HG03045 (cell line): ENCODE results near the gene MYD88.

Experiments used
- ATAC-seq: cut with Tn5 transposase; IDR thresholded peaks from one replicate; pipeline ENCODE4 v1.9.1; 2021; ENCODE audit warnings: mild to moderate bottlenecking, moderate library complexity; ENCODE audit not compliant: unreplicated experiment

Gene MYD88

DNA sequence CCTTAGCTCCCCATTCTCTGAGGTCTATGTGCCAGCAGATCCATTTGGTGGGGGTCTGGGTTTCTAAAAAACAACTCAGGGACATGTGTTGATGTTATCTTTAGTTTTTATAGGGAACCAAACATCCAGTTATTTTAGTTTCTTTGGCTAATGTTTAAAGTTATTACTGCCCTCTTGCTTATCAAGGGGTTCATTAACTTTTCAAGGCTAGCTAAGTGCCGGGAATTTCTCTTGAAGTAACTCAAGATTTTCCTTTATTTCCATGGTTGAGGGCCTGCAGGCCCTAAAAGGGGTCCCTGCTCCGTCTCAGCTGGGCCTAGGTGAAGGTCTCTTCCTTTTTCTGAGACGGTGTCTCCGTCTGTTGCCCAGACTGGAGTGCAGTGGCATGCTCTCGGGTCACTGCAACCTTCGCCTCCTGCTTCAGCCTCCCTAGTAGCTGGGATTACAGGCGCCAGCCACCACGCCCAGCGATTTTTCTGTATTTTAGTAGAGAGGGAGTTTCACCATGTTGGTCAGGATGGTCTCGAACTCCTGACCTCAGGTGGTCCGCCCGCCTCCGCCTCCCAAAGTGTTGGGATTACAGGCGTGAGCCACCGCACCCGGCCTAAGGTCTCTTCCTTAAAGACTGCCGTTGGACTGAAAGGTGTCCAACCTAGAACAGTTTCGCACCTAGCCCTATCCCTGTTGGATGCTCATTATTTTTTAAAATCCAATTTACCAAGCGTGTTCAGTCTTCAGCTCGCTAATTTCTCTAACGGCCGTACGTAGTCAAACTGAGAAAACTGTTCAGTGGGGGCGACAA is 25.6 kb downstream of the MYD88 start:
- no peak for ATAC-seq

GRCh38 chr3:38164643-38164951 is 26.1 kb downstream of the MYD88 start:
- no peak for ATAC-seq

- peak; percentile 94 for ATAC-seq
Observed at GRCh38 chr3:38164952-38165721, 26.7 kb downstream of the MYD88 start, which contains the start of gene OXSR1. TSS of gene OXSR1 (plus strand) at chr3:38165537. CDS start at chr3:38165877, 340 bp downstream.

- ATAC-seq = no peak
Observed at GRCh38 chr3:38165722-38166387, 27.4 kb downstream of the MYD88 start.

DNA sequence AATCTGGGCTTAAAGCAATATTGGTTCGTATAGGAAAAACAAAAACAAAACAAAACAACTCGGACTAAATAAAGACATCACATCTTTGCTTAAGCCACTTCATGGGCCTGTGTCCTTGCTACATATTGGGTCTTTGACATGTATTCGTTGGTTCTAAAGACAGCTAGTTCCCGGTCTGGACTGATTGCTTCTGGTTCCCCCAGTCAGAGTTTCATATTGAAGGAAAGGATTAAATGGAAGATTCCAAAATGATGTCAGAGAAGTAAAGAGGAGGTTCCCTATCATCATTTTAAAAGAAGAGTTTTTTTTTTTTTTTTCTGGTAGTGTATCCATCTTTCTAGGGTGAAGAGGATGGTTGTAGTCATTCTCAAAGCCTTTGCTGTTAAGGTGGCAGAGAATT is 29.1 kb downstream of the MYD88 start:
- ATAC-seq = no peak

DNA sequence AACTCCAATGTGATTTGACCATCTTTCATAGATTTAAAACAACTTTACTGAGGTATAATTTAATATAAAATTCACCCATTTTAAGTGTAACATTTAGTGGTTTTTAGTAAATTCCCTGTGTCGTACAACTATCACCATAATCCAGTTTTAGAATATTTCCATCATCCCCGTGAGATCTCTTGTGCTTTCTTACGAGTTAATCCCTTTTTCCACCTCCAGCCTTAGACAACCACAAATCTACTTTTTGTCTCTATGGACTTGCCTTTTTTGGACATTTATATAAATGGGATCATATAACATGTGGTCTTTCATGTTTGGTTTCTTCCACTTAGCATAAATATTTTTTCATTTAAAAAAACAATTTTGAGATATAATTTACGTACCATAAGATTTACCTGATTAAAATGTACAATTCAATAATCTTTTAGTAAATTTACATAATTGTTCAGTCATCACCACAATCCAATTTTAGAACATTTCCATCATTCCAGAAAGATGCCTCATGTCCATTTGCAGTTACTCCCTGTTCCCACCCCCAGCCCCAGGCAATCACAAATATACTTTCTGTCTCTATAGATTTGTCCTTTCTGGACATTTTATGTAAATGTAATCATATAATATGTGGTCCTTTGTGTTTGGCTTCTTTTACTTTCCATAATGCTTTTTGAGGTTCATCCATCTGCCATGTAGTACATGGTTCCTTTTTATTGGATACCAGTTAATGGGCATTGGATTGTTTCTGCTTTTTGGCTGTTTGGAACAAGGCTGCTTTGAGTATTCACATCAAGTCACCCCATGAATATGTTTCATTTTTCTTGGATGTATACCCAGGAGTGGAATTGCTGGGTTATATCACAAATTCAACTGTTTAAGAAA is 29.9 kb downstream of the MYD88 start:
- no peak for ATAC-seq

DNA sequence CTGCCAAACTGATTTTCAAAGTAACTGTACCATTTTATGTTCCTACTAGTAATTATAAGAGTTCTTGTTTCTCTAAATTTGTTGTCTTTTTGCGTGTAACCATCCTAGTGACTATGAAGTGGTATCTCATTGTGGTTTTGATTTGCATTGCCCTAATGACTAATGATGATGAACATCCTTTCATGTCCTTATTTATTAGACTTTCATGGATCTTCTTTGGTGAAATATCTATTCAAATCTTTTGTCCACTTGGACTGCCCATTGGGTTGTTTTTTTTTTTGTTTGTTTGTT is 30.5 kb downstream of the MYD88 start:
- ATAC-seq = no peak

DNA sequence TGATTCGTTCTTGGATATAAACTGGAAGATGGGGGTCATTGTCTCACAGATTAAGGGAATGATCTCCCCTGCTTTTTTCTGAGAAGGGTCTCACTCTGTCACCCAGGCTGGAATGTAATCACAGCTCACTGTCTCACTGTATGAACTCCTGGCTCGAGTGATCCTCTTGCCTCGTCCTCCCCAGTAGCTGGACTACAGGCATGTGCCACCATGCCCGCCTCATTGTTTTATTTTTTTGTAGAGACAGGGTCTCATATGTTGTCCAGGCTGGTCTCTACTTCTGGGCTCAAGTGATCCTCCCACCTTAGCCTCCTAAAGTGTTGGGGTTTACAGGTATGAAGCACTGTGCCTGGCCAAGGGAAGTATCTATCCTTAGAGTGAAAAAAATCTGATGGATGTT is 32.3 kb downstream of the MYD88 start:
- no peak for ATAC-seq

GRCh38 chr3:38171622-38172021 is 33.2 kb downstream of the MYD88 start:
- no peak for ATAC-seq

GRCh38 chr3:38173834-38174418 is 35.5 kb downstream of the MYD88 start:
- ATAC-seq = no peak

DNA sequence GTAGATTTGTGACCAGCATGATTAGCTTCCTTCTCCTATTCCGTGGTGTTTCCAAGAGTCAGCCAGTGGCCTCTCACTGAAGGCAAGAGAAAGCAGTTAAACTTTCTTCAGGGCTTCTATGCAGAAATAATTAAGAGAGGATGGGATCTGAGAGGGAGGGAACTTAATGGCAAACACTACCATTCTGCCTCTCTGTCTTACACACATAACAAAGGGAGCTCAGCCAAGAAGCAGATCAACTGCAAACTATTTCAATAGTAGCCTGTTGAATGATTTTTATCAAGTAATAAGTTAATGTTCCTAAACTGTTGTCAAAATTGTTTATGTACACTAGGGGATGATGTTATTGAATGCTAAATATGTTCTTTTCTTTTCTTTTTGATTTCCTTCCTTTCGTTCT is 38.7 kb downstream of the MYD88 start:
- no peak for ATAC-seq

GRCh38 chr3:38186781-38187180 is 48.3 kb downstream of the MYD88 start:
- ATAC-seq = no peak

DNA sequence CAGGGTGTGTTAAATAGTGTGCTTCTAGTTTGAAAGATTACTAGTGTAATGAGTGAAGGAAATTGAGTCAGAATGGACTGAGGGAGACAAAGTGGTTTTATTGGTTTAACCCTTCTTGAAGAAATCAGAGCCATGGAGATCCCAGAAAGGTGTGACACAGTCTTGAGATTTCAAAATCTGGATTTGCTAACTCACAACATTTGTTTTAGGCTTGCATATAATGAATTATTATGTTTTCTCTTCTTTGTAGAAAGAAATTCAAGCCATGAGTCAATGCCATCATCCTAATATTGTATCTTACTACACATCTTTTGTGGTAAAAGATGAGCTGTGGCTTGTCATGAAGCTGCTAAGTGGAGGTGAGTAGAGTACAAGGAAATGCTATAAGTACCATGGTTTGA is 52.0 kb downstream of the MYD88 start:
- no peak for ATAC-seq
